ENCODE measurements around the gene UBC. TPM values are rescaled to one million over a fixed set of nuclear protein-coding genes. Genes with fewer than 3 reads are reported as not detected.

Gene UBC
- total RNA-seq, 2 experiments from 2014 or later = 1,036 to 1,066 TPM

- Mint-ChIP-seq H3K27me3 (ENCODE audit: low read depth) (peaks cover 3% of the 10 kb centered on the region), H3K4me3 (no peak overlapping the region)
Observed at GRCh38 chr12:124874988-124875802, 39.3 kb downstream of the UBC start.

GRCh38 chr12:124874188-124874587 is 40.3 kb downstream of the UBC start:
- no peak overlapping the region for H3K27ac Mint-ChIP-seq
- CTCF ChIA-PET = interaction anchor here (1.6 kb wide), 1 partner anchor 32 kb away, joined by 5 read pairs; no protein-coding TSS in a partner anchor

More at GRCh38 chr12:124874988-124875802, 39.3 kb downstream of the UBC start:
- no peaks in the 10 kb centered on the region for H3K9me3 Mint-ChIP-seq
- no peak overlapping the region for H3K27ac Mint-ChIP-seq
- intact Hi-C loops (cut with micrococcal nuclease) = no loop called here
- CTCF ChIA-PET = interaction anchor here (1.6 kb wide), 1 partner anchor 31 kb away, joined by 5 read pairs; no protein-coding TSS in a partner anchor
- DNase-seq = no peak
- H3K4me1 Mint-ChIP-seq (ENCODE audit: low read depth) = no peaks in the 10 kb centered on the region
- no peaks in the 10 kb centered on the region for H3K36me3 Mint-ChIP-seq (ENCODE audit: low read depth)

DNA sequence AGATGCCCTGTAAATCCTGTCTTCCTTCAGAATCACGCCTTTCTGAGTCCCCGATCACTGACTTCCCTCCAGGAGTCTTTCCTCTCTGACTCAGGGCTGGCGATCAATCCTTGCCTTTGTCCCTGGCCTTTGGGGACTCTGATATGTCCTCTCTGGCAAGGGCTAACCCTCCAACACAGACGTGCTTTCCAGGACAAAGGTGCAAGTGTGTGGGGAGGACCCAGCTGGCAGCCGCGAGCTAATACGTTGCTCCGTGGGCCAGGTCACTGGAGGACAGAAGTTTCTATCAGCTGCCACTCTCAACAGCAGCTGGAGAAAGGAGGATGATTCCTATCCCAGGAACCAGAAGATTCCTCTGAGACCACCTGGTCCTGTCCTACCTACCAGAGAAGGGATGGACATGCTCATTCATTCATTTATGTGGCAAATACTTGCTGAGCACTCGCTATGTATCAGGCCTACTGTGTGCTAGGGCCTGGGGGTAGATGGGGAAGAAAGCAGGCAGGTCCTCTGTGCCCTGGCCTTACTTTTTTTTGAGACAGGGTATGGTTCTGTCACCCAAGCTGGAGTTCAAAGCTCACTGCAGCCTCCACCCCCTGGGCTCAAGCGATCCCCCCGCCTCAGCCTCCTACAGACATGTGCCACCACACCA is 42.3 kb downstream of the UBC start:
- DNase-seq = no peak
- H3K27ac Mint-ChIP-seq = no peak overlapping the region

More at GRCh38 chr12:124874188-124874587, 40.3 kb downstream of the UBC start:
- DNase-seq = no peak
- no peaks in the 10 kb centered on the region for H3K9me3 Mint-ChIP-seq
- H3K4me3 Mint-ChIP-seq = no peak overlapping the region
- no peaks in the 10 kb centered on the region for H3K36me3 Mint-ChIP-seq (ENCODE audit: low read depth)
- intact Hi-C loops (cut with micrococcal nuclease) = no loop called here
- H3K4me1 Mint-ChIP-seq (ENCODE audit: low read depth) = peaks cover 3% of the 10 kb centered on the region
- peaks cover 5% of the 10 kb centered on the region for H3K27me3 Mint-ChIP-seq (ENCODE audit: low read depth)

GRCh38 chr12:124871297-124871696 is 43.2 kb downstream of the UBC start:
- H3K4me1 Mint-ChIP-seq (ENCODE audit: low read depth) = peaks cover 10% of the 10 kb centered on the region
- no peak overlapping the region for H3K4me3 Mint-ChIP-seq
- H3K36me3 Mint-ChIP-seq (ENCODE audit: low read depth) = no peaks in the 10 kb centered on the region
- H3K9me3 Mint-ChIP-seq = no peaks in the 10 kb centered on the region
- peaks cover 10% of the 10 kb centered on the region for H3K27me3 Mint-ChIP-seq (ENCODE audit: low read depth)
- intact Hi-C loops (cut with micrococcal nuclease) = no loop called here
- no peak for DNase-seq
- CTCF ChIA-PET = no interaction called here
- no peak overlapping the region for H3K27ac Mint-ChIP-seq

More for the DNA sequence above, 42.3 kb downstream of the UBC start:
- Mint-ChIP-seq H3K4me3 (no peak overlapping the region), H3K4me1 (ENCODE audit: low read depth) (peaks cover 10% of the 10 kb centered on the region), H3K36me3 (ENCODE audit: low read depth) (no peaks in the 10 kb centered on the region), H3K9me3 (no peaks in the 10 kb centered on the region), H3K27me3 (ENCODE audit: low read depth) (peaks cover 10% of the 10 kb centered on the region)
- intact Hi-C loops (cut with micrococcal nuclease) = no loop called here
- CTCF ChIA-PET = no interaction called here

DNA sequence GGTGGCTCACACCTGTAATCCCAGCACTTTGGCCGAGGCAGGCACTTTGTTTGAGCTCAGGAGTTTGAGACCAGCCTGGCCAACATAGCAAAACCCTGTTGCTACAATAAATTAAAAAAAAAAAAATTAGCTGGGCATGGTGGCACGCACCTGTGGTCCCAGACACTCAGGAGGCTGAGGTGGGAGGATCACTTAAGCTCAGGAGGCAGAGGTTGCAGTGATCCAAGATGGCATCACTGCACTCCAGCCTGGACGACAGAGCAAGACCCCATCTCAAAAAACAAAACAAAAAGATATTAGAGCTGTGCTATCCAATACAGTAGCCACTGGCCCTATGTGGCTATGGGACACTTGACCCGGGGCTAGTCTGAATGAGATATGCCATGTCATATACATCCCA is 43.9 kb downstream of the UBC start:
- H3K27ac Mint-ChIP-seq = no peak overlapping the region
- H3K9me3 Mint-ChIP-seq = no peaks in the 10 kb centered on the region
- intact Hi-C loops (cut with micrococcal nuclease) = no loop called here
- no peak overlapping the region for H3K4me3 Mint-ChIP-seq
- no peaks in the 10 kb centered on the region for H3K36me3 Mint-ChIP-seq (ENCODE audit: low read depth)
- peaks cover 10% of the 10 kb centered on the region for H3K4me1 Mint-ChIP-seq (ENCODE audit: low read depth)
- H3K27me3 Mint-ChIP-seq (ENCODE audit: low read depth) = peaks cover 10% of the 10 kb centered on the region
- CTCF ChIA-PET = interaction anchor here (0.6 to 1.3 kb wide), 3 partner anchors 29 to 1212 kb away, joined by 3 to 4 read pairs (median 4); no protein-coding TSS in a partner anchor
- no peak for DNase-seq

DNA sequence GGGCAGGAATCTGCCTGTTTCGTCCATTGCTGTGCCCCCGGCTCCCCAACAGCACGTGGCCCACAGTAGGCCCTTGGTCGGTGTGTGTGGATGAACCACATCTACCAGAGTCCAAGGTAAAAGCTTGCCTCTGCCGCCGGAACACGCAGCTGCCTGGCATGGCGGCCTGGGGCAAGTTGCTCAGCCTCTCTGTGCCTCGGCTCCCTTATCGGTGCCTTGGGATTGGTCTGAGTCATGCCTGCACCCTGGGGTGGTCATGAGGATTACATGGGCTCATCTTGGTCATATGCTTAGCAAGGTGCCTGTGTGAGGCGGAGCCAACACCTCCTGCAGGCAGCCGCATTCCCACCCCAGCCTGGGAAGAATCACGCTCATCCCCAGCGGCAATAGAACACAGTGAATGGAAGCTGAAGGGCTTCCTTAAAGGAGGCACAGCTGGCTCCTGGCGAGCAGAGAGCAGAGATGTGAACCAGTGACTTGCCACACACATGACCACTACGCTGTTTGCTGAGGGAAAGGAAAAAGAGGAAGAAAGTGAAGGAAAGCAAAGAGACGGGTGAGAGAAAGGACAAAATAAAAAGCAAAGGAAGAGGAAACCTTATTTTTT is 45.3 kb downstream of the UBC start:
- peak; percentile 32 for DNase-seq
- peaks cover 10% of the 10 kb centered on the region for H3K27me3 Mint-ChIP-seq (ENCODE audit: low read depth)
- H3K27ac Mint-ChIP-seq = no peak overlapping the region
- peaks cover 1% of the 10 kb centered on the region for H3K36me3 Mint-ChIP-seq (ENCODE audit: low read depth)
- H3K4me1 Mint-ChIP-seq (ENCODE audit: low read depth) = peaks cover 12% of the 10 kb centered on the region
- H3K4me3 Mint-ChIP-seq = peak overlapping the region; percentile 36
- CTCF ChIA-PET = interaction anchor here (1.3 kb wide), 1 partner anchor 36 kb away, joined by 3 read pairs; no protein-coding TSS in a partner anchor
- intact Hi-C loops (cut with micrococcal nuclease) = no loop called here
- no peaks in the 10 kb centered on the region for H3K9me3 Mint-ChIP-seq

DNA sequence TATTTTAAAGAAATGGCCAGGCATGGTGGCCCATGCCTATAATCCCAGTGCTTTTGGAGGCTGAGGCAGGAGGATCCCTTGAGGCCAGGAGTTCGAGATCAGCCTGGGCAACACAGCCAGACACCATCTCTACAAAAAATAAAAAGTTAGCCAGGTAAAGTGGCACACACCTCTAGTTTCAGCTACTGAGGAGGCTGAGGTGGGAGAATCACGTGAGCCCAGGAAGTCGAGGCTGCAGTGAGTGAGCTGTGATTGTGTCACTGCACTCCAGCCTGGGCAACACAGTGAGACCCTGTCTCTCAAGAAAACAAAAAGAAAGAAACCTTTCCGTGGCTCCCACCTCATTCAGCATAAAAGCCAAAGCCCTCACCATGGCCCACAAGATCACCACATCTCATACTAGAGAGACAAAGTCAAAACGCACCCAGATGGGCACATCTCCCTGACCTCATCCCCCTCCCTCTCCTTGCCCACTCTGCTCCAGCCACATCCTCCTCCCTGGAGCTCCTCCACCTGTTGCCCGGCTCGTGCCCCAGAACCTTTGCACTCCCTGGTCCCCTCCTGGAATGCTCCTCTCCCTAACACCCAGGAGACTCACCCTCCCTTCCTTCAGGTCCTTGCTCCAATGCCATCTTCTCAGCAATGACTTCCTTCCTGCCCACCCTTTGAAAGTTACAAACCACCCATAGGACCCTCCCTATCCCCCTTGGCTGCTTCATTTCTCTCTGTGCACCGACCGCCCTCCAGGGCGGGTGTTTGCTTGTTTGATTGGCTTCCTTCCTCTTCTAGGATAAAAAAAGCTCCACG is 46.0 kb downstream of the UBC start:
- Mint-ChIP-seq H3K27me3 (ENCODE audit: low read depth) (peaks cover 10% of the 10 kb centered on the region), H3K4me3 (peak overlapping the region; percentile 36), H3K27ac (no peak overlapping the region), H3K4me1 (ENCODE audit: low read depth) (peaks cover 15% of the 10 kb centered on the region), H3K9me3 (no peaks in the 10 kb centered on the region), H3K36me3 (ENCODE audit: low read depth) (peaks cover 3% of the 10 kb centered on the region)
- CTCF ChIA-PET = interaction anchor here (1.3 kb wide), 1 partner anchor 37 kb away, joined by 3 read pairs; no protein-coding TSS in a partner anchor
- intact Hi-C loops (cut with micrococcal nuclease) = no loop called here
- DNase-seq = no peak

- CTCF ChIA-PET = no interaction called here
- Mint-ChIP-seq H3K4me1 (ENCODE audit: low read depth) (peaks cover 20% of the 10 kb centered on the region), H3K4me3 (no peak overlapping the region), H3K27me3 (ENCODE audit: low read depth) (peaks cover 10% of the 10 kb centered on the region), H3K9me3 (no peaks in the 10 kb centered on the region), H3K36me3 (ENCODE audit: low read depth) (peaks cover 3% of the 10 kb centered on the region), H3K27ac (no peak overlapping the region)
- no peak for DNase-seq
- intact Hi-C loops (cut with micrococcal nuclease) = no loop called here
Observed at GRCh38 chr12:124867401-124867930, 47.0 kb downstream of the UBC start.

DNA sequence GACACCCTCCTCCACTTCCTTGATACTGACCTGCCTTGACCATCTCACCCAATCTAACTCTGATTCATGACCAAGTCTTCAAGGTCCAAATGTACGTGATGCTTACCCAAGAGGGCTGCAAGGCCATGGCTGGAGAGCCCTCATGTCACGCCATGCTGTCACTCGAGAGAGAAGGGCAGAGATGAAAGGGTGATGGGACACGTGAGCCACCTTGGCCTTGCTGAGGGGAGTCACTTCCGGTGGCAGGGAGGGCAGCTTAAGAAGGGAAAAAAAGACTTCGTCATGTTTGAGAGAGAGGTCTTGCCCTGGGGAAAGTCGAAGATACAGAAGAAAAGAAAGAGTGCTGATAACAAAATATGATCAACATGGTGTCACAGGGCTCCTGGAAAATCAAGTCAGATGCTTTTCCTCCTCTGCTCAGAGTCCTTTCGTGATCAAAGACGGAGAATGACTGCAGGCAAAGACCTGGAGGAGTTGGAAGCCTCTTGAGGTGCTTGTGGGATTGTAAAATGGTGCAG is 47.5 kb downstream of the UBC start:
- Mint-ChIP-seq H3K27me3 (ENCODE audit: low read depth) (peaks cover 10% of the 10 kb centered on the region), H3K27ac (no peak overlapping the region), H3K4me3 (no peak overlapping the region), H3K36me3 (ENCODE audit: low read depth) (peaks cover 3% of the 10 kb centered on the region), H3K9me3 (no peaks in the 10 kb centered on the region), H3K4me1 (ENCODE audit: low read depth) (peaks cover 24% of the 10 kb centered on the region)
- intact Hi-C loops (cut with micrococcal nuclease) = no loop called here
- CTCF ChIA-PET = interaction anchor here (0.6 kb wide), 1 partner anchor 169 kb away, joined by 3 read pairs; no protein-coding TSS in a partner anchor
- DNase-seq = no peak

DNA sequence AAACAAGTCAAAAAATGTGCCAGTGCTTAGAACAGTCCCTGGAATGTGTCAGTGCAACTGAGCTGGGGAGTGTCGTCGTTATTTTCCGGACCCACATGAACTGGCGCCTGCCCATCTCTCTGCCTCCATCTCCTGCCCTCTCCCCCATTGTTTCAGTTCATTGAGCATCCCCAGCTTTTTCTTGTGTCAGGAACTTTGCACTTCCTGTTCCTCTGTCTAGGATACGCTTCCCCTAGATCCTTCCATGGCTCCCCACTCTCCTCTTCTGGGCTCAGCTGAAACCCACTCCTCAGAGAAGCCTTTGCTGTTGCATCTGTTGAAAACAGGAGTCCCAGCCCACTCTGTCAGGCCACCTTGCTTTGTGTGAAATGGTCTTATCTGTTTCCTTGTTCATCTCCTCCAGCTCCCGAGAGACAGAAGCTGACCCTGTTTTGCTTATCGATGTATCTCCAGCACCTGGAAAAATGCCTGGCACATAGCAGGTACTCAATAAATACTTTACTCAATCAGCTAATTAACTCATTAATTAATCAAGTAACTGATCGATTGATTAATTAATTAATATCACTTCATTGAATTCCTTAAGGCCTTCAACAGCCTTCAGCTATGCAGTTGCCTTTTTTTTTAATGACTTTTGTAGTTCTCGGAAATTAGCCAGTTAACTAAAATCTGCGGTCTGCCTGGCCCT is 48.1 kb downstream of the UBC start:
- Mint-ChIP-seq H3K27ac (no peak overlapping the region), H3K27me3 (ENCODE audit: low read depth) (peaks cover 10% of the 10 kb centered on the region), H3K36me3 (ENCODE audit: low read depth) (peaks cover 3% of the 10 kb centered on the region), H3K4me3 (no peak overlapping the region), H3K9me3 (no peaks in the 10 kb centered on the region), H3K4me1 (ENCODE audit: low read depth) (peaks cover 24% of the 10 kb centered on the region)
- intact Hi-C loops (cut with micrococcal nuclease) = no loop called here
- CTCF ChIA-PET = interaction anchor here (0.6 kb wide), 1 partner anchor 170 kb away, joined by 3 read pairs; no protein-coding TSS in a partner anchor
- DNase-seq = no peak

DNA sequence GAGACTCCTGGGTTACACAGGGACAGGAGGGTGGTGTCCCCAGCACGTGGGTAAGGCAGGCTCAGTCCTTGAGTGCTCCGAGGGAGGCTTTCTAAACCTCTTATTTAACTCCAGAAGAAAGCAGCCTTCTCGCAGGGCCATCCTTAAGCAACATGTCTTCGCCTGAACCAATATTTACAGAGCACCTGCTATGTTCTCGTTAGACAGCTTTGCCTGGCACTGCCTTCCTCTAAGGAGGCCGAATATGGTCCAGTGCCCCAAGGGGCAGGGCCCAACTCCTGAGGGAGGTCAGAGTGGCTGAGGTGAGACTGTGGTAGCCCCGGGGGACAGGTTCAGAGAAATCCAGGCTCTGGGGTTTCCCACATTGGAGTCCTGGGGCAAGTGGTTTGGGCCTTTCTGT is 48.7 kb downstream of the UBC start:
- no peak overlapping the region for H3K4me3 Mint-ChIP-seq
- no peak for DNase-seq
- CTCF ChIA-PET = no interaction called here
- peaks cover 3% of the 10 kb centered on the region for H3K36me3 Mint-ChIP-seq (ENCODE audit: low read depth)
- intact Hi-C loops (cut with micrococcal nuclease) = loop anchor here (2.0 kb wide), 1 partner anchor 41 kb away; no protein-coding TSS in a partner anchor
- no peaks in the 10 kb centered on the region for H3K9me3 Mint-ChIP-seq
- no peak overlapping the region for H3K27ac Mint-ChIP-seq
- peaks cover 24% of the 10 kb centered on the region for H3K4me1 Mint-ChIP-seq (ENCODE audit: low read depth)
- peaks cover 7% of the 10 kb centered on the region for H3K27me3 Mint-ChIP-seq (ENCODE audit: low read depth)
